MCF 10A (cell line): Measurements from ENCODE around the gene NAA25. TPM values are rescaled to one million over a fixed set of nuclear protein-coding genes. Genes with fewer than 3 reads are reported as not detected.

ENCODE experiments used
- BruUV-seq: library from RNA; stranded (reverse); fragments of 400-500 nt; replicated peaks from 2 replicates; lab custom pipeline; 2021; lab: Mats Ljungman, UMichigan
- CTCF ChIA-PET: fragments of 300-600 bp; sonication (Branson Sonifier 250); formaldehyde crosslinking; extraction: SDS; loops from one replicate; lab custom pipeline; 2021; ENCODE audit warnings: antibody characterized with exemption, inconsistent platforms; lab: Yijun Ruan, JAX
- POLR2A ChIA-PET: fragments of 300-600, 350-650 bp; sonication (Branson Sonifier 250); formaldehyde crosslinking; extraction: SDS; loops from one replicate; lab custom pipeline; 2020; ENCODE audit warnings: antibody characterized with exemption, inconsistent platforms; lab: Yijun Ruan, JAX
- DNase-seq: peaks from one replicate; pipeline ENCODE4 v3.0.0-alpha.2; 2018; ENCODE audit not compliant: unreplicated experiment
- H3K27ac Mint-ChIP-seq: one replicate; pipeline ENCODE4 v1.8.0; 2022; ENCODE audit warnings: mild to moderate bottlenecking, low read depth, mixed read lengths; ENCODE audit not compliant: unreplicated experiment
- H3K27me3 Mint-ChIP-seq: one replicate; pipeline ENCODE4 v1.8.0; 2022; ENCODE audit warnings: mixed read lengths; ENCODE audit not compliant: insufficient read depth, unreplicated experiment
- H3K36me3 Mint-ChIP-seq: one replicate; pipeline ENCODE4 v1.8.0; 2022; ENCODE audit warnings: mild to moderate bottlenecking, moderate library complexity, mixed read lengths; ENCODE audit not compliant: insufficient read depth, unreplicated experiment
- H3K4me1 Mint-ChIP-seq: one replicate; pipeline ENCODE4 v1.8.0; 2022; ENCODE audit warnings: mixed read lengths; ENCODE audit not compliant: insufficient read depth, unreplicated experiment
- H3K4me3 Mint-ChIP-seq: one replicate; pipeline ENCODE4 v1.8.0; 2022; ENCODE audit warnings: mild to moderate bottlenecking, moderate library complexity, mixed read lengths; ENCODE audit not compliant: unreplicated experiment
- H3K9me3 Mint-ChIP-seq: one replicate; pipeline ENCODE4 v1.8.0; 2022; ENCODE audit warnings: mixed read lengths; ENCODE audit not compliant: unreplicated experiment
- CTCF ChIP-seq: fragments of 200-600 bp; IDR thresholded peaks from one replicate; pipeline ENCODE4 v1.8.0; 2022; ENCODE audit warnings: antibody characterized with exemption, mild to moderate bottlenecking; ENCODE audit not compliant: unreplicated experiment
- intact Hi-C: fragments of 100-400 bp; cut with micrococcal nuclease; formaldehyde crosslinking; loops from 2 replicates; pipeline ENCODE4 v1.14.1; 2022
- total RNA-seq: library from RNA; stranded (reverse); gene quantifications from 2 replicates; pipeline ENCODE4 v1.2.3, GENCODE V29; 2022

The NAA25 gene
- total RNA-seq, 1 experiment from 2014 or later = 39.2 TPM

- CTCF ChIA-PET = interaction anchor here (0.6 to 2.9 kb wide), 2 partner anchors 9 to 407 kb away, joined by 3 to 11 read pairs; partner anchors contain the start of genes ERP29 and TMEM116
- POLR2A ChIA-PET = interaction anchor here (0.6 to 3.9 kb wide), 8 partner anchors 9 to 21 kb away, joined by 3 to 29 read pairs (median 4); partner anchors contain the start of genes ERP29 and TMEM116
- Mint-ChIP-seq H3K4me1 (peaks cover 23% of the 10 kb centered on the region), H3K4me3 (no peak overlapping the region), H3K9me3 (no peaks in the 10 kb centered on the region), H3K36me3 (peaks cover 77% of the 10 kb centered on the region), H3K27me3 (no peaks in the 10 kb centered on the region), H3K27ac (peak overlapping the region; percentile 54)
- BruUV-seq = TSS peak; percentile 93
- DNase-seq = no peak
- intact Hi-C loops = no loop called here
- no peak for TF ChIP-seq CTCF
These were observed 86.2 kb downstream of the NAA25 start for GRCh38 chr12:112022241-112023016.

GRCh38 chr12:112020947-112021457, 87.6 kb downstream of the NAA25 start:
- H3K4me1 Mint-ChIP-seq = peaks cover 28% of the 10 kb centered on the region
- H3K36me3 Mint-ChIP-seq = peaks cover 72% of the 10 kb centered on the region

GRCh38 chr12:112018571-112019237, 89.9 kb downstream of the NAA25 start:
- TSS peak; percentile 45 for BruUV-seq
- no peak for TF ChIP-seq CTCF
- POLR2A ChIA-PET = interaction anchor here (0.6 to 2.2 kb wide), 4 partner anchors 9 to 174 kb away, joined by 3 to 8 read pairs (median 4); no protein-coding TSS in a partner anchor
- CTCF ChIA-PET = interaction anchor here (0.7 to 1.1 kb wide), 2 partner anchors 128 to 169 kb away, joined by 3 read pairs; no protein-coding TSS in a partner anchor
- peaks cover 38% of the 10 kb centered on the region for H3K4me1 Mint-ChIP-seq
- peak; percentile 77 for DNase-seq
- no peaks in the 10 kb centered on the region for H3K9me3 Mint-ChIP-seq
- intact Hi-C loops = no loop called here
- peak overlapping the region; percentile 44 for H3K4me3 Mint-ChIP-seq
- H3K36me3 Mint-ChIP-seq = peaks cover 71% of the 10 kb centered on the region
- no peaks in the 10 kb centered on the region for H3K27me3 Mint-ChIP-seq
- peak overlapping the region; percentile 24 for H3K27ac Mint-ChIP-seq

More at GRCh38 chr12:112020947-112021457, 87.6 kb downstream of the NAA25 start:
- Mint-ChIP-seq H3K27ac (peak overlapping the region; percentile 54), H3K9me3 (no peaks in the 10 kb centered on the region), H3K27me3 (no peaks in the 10 kb centered on the region), H3K4me3 (no peak overlapping the region)
- BruUV-seq = no TSS peak
- CTCF ChIA-PET = interaction anchor here (0.8 to 2.9 kb wide), 2 partner anchors 8 to 366 kb away, joined by 6 to 11 read pairs; partner anchors contain the start of genes ERP29 and TMEM116
- no peak for DNase-seq
- POLR2A ChIA-PET = interaction anchor here (1.1 to 2.2 kb wide), 6 partner anchors 7 to 88 kb away, joined by 3 to 8 read pairs (median 4); no protein-coding TSS in a partner anchor
- TF ChIP-seq CTCF = no peak
- intact Hi-C loops = no loop called here
